HEK293 (cell line): ENCODE data around the gene INTS2.
A peak's percentile ranks its signal among the peaks of the same experiment; 100 is the strongest.
"Not testable (repeated sequence)": the region's sequence is repeated elsewhere in the genome, so short reads cannot be mapped to it uniquely, and the experiment has no call there.

Experiments used
- CTCF ChIA-PET: fragments of 350-600 bp; formaldehyde crosslinking; extraction: SDS; loops from one replicate; lab custom pipeline; 2021; ENCODE audit warnings: antibody characterized with exemption; lab: Yijun Ruan, JAX
- POLR2A ChIA-PET: fragments of 300-600 bp; formaldehyde crosslinking; extraction: SDS; loops from one replicate; lab custom pipeline; 2020; ENCODE audit warnings: antibody characterized with exemption, inconsistent platforms; lab: Yijun Ruan, JAX
- H3K27ac ChIP-seq: fragments of 200-500 bp; sonication (Bioruptor generic); 2 replicates; pipeline ENCODE4 v1.5.1; 2014; ENCODE audit warnings: low read depth, low read length, control low read depth, inconsistent platforms; ENCODE audit errors: extremely low read depth
- H3K36me3 ChIP-seq, 2 experiments: fragments of 200-500 bp in 1 of 2; sonication (Bioruptor generic) in 1 of 2; 1 replicate in 1 of 2; 2 replicates in 1 of 2; pipeline ENCODE4 v1.5.1; 2014 to 2017; ENCODE audit warnings: inconsistent platforms in 2 of 2, low read length in 2 of 2; ENCODE audit not compliant: control insufficient read depth in 2 of 2, insufficient read depth in 1 of 2
- H3K4me1 ChIP-seq: fragments of 200-500 bp; sonication (Bioruptor generic); 2 replicates; pipeline ENCODE4 v1.5.1; 2014; ENCODE audit warnings: mild to moderate bottlenecking, low read length, inconsistent platforms; ENCODE audit not compliant: control insufficient read depth, insufficient read depth
- H3K4me3 ChIP-seq: 2 replicates; pipeline ENCODE4 v1.5.1; 2011; ENCODE audit warnings: low read depth, mild to moderate bottlenecking, control low read depth, low read length, moderate library complexity
- H3K9me3 ChIP-seq: fragments of 200-500 bp; sonication (Bioruptor generic); 2 replicates; pipeline ENCODE4 v1.5.1; 2014; ENCODE audit warnings: low read depth, low read length, inconsistent platforms; ENCODE audit not compliant: control insufficient read depth, insufficient read depth
- BCL11A ChIP-seq: fragments of 450-650 bp; formaldehyde crosslinking; IDR thresholded peaks from 2 replicates; pipeline ENCODE4 v1.5.1; 2016; ENCODE audit warnings: low read depth, missing biosample characterization, missing genetic modification characterization
- EGR2 ChIP-seq: fragments of 450-650 bp; formaldehyde crosslinking; IDR thresholded peaks from 2 replicates; pipeline ENCODE4 v1.5.1; 2016; ENCODE audit warnings: low read depth, missing biosample characterization, missing genetic modification characterization
- KLF16 ChIP-seq: fragments of 450-650 bp; formaldehyde crosslinking; IDR thresholded peaks from 2 replicates; pipeline ENCODE4 v1.5.1; 2017; ENCODE audit warnings: missing biosample characterization, missing genetic modification characterization
- PRDM1 ChIP-seq: fragments of 450-650 bp; formaldehyde crosslinking; IDR thresholded peaks from 2 replicates; pipeline ENCODE4; 2016; ENCODE audit warnings: missing biosample characterization, missing genetic modification characterization
- ZNF274 ChIP-seq, 2 experiments: fragments of 200-500 bp in 1 of 2; fragments of 450-650 bp in 1 of 2; sonication (Bioruptor generic) in 1 of 2; formaldehyde crosslinking in 1 of 2; IDR thresholded peaks; 2 replicates each; pipeline versions ENCODE4 v1.5.1 to v1.6.1; 2014 to 2016; ENCODE audit warnings: borderline replicate concordance in 1 of 2, inconsistent platforms in 1 of 2, low read length in 1 of 2, missing biosample characterization in 1 of 2, missing genetic modification characterization in 1 of 2
- ZNF292 ChIP-seq: fragments of 450-650 bp; formaldehyde crosslinking; IDR thresholded peaks from 2 replicates; pipeline ENCODE4 v1.5.1; 2016; ENCODE audit warnings: low read depth, missing biosample characterization, missing genetic modification characterization, borderline replicate concordance
- ZNF354C ChIP-seq: fragments of 450-650 bp; formaldehyde crosslinking; IDR thresholded peaks from 2 replicates; pipeline ENCODE4 v1.5.1; 2016; ENCODE audit warnings: missing biosample characterization, missing genetic modification characterization, low read depth, borderline replicate concordance
- ZNF433 ChIP-seq: fragments of 450-650 bp; formaldehyde crosslinking; IDR thresholded peaks from 2 replicates; pipeline ENCODE4 v1.5.1; 2016; ENCODE audit warnings: missing biosample characterization, missing genetic modification characterization, low read depth
- ZNF555 ChIP-seq: fragments of 450-650 bp; formaldehyde crosslinking; conservative IDR thresholded peaks from 2 replicates; pipeline ENCODE4 v1.5.1; 2017; ENCODE audit warnings: missing biosample characterization, mild to moderate bottlenecking, missing genetic modification characterization, inconsistent platforms
- ZNF596 ChIP-seq: fragments of 450-650 bp; IDR thresholded peaks from 2 replicates; pipeline ENCODE4 v1.5.0; 2018; ENCODE audit warnings: missing biosample characterization, mild to moderate bottlenecking, missing genetic modification characterization, moderate library complexity
- ZNF623 ChIP-seq: fragments of 450-650 bp; formaldehyde crosslinking; IDR thresholded peaks from 2 replicates; pipeline ENCODE4 v1.5.1; 2016; ENCODE audit warnings: missing biosample characterization, missing genetic modification characterization
- ZNF768 ChIP-seq: fragments of 450-650 bp; formaldehyde crosslinking; IDR thresholded peaks from 2 replicates; pipeline ENCODE4 v1.5.1; 2018; ENCODE audit warnings: missing biosample characterization, mild to moderate bottlenecking, missing genetic modification characterization
- ZNF776 ChIP-seq: fragments of 450-650 bp; formaldehyde crosslinking; IDR thresholded peaks from 2 replicates; pipeline ENCODE4 v1.5.0; 2017; ENCODE audit warnings: missing biosample characterization, missing genetic modification characterization, borderline replicate concordance
- TF ChIP-seq, protein P1 (sequence below): fragments of 450-650 bp; formaldehyde crosslinking; IDR thresholded peaks from 2 replicates; pipeline ENCODE4 v1.5.1; 2016; ENCODE audit warnings: missing biosample characterization, missing genetic modification characterization
- TF ChIP-seq, protein P2 (sequence below): fragments of 450-650 bp; formaldehyde crosslinking; IDR thresholded peaks from 2 replicates; pipeline ENCODE4 v1.5.1; 2016; ENCODE audit warnings: missing biosample characterization, missing genetic modification characterization
- TF ChIP-seq, protein P3 (sequence below): fragments of 450-650 bp; formaldehyde crosslinking; IDR thresholded peaks from 2 replicates; pipeline ENCODE4 v1.5.1; 2017; ENCODE audit warnings: missing biosample characterization, missing genetic modification characterization
- TF ChIP-seq, protein P4 (sequence below): fragments of 450-650 bp; formaldehyde crosslinking; IDR thresholded peaks from 2 replicates; pipeline ENCODE4 v1.5.1; 2016; ENCODE audit warnings: missing biosample characterization, missing genetic modification characterization
- TF ChIP-seq, protein P5 (sequence below): fragments of 450-650 bp; formaldehyde crosslinking; IDR thresholded peaks from 2 replicates; pipeline ENCODE4 v1.5.1; 2016; ENCODE audit warnings: missing biosample characterization, missing genetic modification characterization

Gene INTS2

DNA sequence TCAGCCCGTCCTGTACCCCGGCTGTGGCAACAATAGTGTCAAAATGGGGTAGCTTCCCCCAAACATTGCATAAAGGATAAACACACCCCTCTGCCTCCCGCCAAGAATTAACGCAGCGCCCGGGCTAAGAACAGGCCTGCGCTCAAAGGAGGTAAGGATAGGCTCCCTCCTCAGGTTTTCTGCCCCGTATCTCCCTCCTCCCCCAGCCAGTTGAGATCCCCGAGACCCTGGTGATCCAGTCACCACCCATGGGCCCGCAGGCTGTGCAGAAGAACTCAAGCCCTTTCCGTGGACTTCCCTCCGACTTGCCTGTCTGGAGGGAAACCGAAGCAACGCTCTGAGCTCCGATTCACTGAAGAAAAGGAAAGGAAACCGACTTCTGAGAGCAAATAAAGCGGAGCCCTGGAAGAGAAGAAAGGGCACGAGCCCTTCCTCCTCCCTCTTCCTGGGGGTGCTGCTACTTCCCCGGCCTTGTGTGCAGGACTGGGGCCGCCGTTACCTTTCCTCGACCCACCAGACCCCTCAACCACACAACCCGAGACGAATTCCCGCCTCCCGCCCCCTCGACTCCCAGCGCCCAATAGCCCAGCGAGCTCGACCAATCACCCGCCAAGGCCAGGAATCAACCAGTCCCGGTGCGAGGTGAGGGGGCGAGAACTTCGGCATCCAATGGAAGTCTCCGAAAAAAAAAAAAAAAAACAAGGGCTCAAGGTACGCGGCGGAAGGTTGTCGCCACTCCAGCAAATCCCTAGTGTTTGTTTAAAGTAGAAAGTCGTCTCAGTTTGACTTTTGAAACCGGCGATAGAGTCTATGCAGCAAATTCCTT lies 64.6 kb downstream of the INTS2 start, which contains the start of gene BRIP1 (continued):
- no peak for TF ChIP-seq ZNF776 (tag by site-specific recombination)
- no peak for TF ChIP-seq ZNF596 (tag by site-specific recombination)
- TF ChIP-seq ZNF292 (tag by site-specific recombination) = no peak
- TF ChIP-seq, protein P1, sequence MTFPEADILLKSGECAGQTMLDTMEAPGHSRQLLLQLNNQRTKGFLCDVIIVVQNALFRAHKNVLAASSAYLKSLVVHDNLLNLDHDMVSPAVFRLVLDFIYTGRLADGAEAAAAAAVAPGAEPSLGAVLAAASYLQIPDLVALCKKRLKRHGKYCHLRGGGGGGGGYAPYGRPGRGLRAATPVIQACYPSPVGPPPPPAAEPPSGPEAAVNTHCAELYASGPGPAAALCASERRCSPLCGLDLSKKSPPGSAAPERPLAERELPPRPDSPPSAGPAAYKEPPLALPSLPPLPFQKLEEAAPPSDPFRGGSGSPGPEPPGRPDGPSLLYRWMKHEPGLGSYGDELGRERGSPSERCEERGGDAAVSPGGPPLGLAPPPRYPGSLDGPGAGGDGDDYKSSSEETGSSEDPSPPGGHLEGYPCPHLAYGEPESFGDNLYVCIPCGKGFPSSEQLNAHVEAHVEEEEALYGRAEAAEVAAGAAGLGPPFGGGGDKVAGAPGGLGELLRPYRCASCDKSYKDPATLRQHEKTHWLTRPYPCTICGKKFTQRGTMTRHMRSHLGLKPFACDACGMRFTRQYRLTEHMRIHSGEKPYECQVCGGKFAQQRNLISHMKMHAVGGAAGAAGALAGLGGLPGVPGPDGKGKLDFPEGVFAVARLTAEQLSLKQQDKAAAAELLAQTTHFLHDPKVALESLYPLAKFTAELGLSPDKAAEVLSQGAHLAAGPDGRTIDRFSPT (tag by site-specific recombination) = no peak
- TF ChIP-seq ZNF354C (tag by site-specific recombination) = no peak
- TF ChIP-seq BCL11A = no peak

DNA sequence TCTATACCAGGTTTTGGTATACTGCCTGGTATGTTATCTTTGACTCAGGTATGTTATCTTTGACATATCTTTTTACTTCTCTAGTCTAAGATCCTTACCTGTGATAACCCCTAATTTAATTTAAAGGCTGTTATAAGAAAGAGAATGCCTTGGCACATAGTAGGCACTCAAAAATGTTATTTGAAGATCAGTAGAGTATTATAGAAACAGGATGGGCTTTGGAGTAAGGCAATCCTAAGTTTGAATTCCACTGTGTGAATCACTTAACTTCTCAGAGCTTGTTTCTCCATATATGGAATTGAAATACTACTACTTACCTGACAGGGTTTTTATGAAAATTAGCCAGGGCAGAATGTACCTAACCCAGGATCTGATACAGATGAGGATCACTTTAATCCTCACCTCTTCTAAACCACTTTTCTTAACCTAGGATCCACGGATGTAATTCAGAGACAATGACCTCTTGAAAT lies 65.6 kb downstream of the INTS2 start:
- Histone ChIP-seq H3K4me1 (peaks cover 13% of the 10 kb centered on the region), H3K27ac (peak overlapping the region; percentile 94), H3K4me3 (peak overlapping the region; percentile 72), H3K9me3 (no peaks in the 10 kb centered on the region), H3K36me3 (peaks cover 44 to 47% of the 10 kb centered on the region in 2 experiments)
- no peak for TF ChIP-seq ZNF433 (tag by site-specific recombination)
- ChIA-PET POLR2A (interaction anchor here (1.0 to 2.6 kb wide), 6 partner anchors 11 to 204 kb away, joined by 4 to 17 read pairs (median 12); partner anchors contain the start of gene INTS2), CTCF (interaction anchor here (0.5 to 3.4 kb wide), 8 partner anchors 13 to 247 kb away, joined by 3 to 11 read pairs (median 4); no protein-coding TSS in a partner anchor)

DNA sequence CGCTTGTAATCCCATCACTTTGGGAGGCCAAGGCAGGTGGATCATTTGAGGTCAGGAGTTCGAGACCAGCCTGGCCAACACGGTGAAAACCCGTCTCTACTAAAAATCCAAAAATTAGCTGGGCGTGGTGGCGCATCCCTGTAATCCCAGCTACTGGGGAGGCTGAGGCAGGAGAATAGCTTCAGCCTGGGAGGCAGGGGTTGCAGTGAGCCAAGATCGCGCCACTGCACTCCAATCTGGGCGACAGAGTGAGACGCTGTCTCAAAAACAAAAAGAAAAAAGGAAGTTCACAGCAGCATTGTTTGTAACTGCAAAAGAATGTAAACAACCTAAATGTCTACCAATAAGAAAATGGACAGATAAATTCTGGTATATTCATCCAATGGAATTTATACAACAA lies 67.4 kb downstream of the INTS2 start:
- CTCF ChIA-PET, H3K27ac ChIP-seq, H3K9me3 ChIP-seq, POLR2A ChIA-PET, H3K4me3 ChIP-seq: not testable (repeated sequence)
- peaks cover 13% of the 10 kb centered on the region for H3K4me1 ChIP-seq
- peaks cover 54 to 55% of the 10 kb centered on the region in 2 experiments for H3K36me3 ChIP-seq

DNA sequence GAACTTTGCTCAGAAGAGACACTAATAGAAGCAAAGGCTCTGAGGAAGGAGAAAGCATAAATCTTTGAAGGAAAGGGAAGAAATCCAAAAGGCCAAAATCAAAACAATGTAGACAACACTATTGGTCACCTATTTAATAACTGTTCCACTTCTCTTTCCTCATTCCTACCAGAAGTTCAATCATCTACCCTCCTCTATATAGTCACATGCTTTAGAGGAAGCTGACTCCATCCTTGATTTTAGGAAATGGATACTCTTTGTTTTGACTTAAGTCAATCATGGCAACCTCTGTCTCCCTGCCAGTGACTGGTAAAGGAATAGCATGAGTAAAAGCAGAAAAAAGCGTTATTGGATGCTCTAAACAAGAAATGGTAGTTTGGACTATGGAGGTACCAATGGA lies 71.7 kb downstream of the INTS2 start:
- Histone ChIP-seq H3K27ac (no peak overlapping the region; the same call in 1 of the 2 replicates), H3K9me3 (no peaks in the 10 kb centered on the region), H3K4me3 (no peak overlapping the region), H3K4me1 (peaks cover 2% of the 10 kb centered on the region; the same call in 1 of the 2 replicates), H3K36me3 (peaks cover 84 to 93% of the 10 kb centered on the region in 2 experiments)
- ChIA-PET POLR2A (interaction anchor here (0.5 to 0.7 kb wide), 2 partner anchors 74 to 451 kb away, joined by 3 to 5 read pairs; no protein-coding TSS in a partner anchor), CTCF (no interaction called here)
- TF ChIP-seq, protein P2, sequence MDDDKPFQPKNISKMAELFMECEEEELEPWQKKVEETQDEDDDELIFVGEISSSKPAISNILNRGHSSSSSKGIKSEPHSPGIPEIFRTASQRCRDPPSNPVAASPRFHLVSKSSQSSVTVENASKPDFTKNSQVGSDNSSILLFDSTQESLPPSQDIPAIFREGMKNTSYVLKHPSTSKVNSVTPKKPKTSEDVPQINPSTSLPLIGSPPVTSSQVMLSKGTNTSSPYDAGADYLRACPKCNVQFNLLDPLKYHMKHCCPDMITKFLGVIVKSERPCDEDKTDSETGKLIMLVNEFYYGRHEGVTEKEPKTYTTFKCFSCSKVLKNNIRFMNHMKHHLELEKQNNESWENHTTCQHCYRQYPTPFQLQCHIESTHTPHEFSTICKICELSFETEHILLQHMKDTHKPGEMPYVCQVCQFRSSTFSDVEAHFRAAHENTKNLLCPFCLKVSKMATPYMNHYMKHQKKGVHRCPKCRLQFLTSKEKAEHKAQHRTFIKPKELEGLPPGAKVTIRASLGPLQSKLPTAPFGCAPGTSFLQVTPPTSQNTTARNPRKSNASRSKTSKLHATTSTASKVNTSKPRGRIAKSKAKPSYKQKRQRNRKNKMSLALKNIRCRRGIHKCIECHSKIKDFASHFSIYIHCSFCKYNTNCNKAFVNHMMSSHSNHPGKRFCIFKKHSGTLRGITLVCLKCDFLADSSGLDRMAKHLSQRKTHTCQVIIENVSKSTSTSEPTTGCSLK (tag by site-specific recombination) = no peak
- TF ChIP-seq, protein P3, sequence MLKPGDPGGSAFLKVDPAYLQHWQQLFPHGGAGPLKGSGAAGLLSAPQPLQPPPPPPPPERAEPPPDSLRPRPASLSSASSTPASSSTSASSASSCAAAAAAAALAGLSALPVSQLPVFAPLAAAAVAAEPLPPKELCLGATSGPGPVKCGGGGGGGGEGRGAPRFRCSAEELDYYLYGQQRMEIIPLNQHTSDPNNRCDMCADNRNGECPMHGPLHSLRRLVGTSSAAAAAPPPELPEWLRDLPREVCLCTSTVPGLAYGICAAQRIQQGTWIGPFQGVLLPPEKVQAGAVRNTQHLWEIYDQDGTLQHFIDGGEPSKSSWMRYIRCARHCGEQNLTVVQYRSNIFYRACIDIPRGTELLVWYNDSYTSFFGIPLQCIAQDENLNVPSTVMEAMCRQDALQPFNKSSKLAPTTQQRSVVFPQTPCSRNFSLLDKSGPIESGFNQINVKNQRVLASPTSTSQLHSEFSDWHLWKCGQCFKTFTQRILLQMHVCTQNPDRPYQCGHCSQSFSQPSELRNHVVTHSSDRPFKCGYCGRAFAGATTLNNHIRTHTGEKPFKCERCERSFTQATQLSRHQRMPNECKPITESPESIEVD (tag by site-specific recombination) = no peak
- TF ChIP-seq ZNF623 (tag by site-specific recombination) (no peak), KLF16 (tag by site-specific recombination) (no peak), BCL11A (no peak), ZNF555 (tag by site-specific recombination) (no peak), ZNF596 (tag by site-specific recombination) (no peak), ZNF768 (no peak), EGR2 (tag by site-specific recombination) (no peak), ZNF274 (IDR thresholded peaks at IDR 0.05; ENCODE audit: low read length) (no peak), ZNF274 (tag by site-specific recombination; IDR thresholded peaks at IDR 0.05; ENCODE audit: borderline replicate concordance) (no peak), PRDM1 (no peak)
- TF ChIP-seq, protein P4, sequence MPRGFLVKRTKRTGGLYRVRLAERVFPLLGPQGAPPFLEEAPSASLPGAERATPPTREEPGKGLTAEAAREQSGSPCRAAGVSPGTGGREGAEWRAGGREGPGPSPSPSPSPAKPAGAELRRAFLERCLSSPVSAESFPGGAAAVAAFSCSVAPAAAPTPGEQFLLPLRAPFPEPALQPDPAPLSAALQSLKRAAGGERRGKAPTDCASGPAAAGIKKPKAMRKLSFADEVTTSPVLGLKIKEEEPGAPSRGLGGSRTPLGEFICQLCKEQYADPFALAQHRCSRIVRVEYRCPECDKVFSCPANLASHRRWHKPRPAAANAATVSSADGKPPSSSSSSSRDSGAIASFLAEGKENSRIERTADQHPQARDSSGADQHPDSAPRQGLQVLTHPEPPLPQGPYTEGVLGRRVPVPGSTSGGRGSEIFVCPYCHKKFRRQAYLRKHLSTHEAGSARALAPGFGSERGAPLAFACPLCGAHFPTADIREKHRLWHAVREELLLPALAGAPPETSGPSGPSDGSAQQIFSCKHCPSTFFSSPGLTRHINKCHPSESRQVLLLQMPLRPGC = no peak
- TF ChIP-seq, protein P5, sequence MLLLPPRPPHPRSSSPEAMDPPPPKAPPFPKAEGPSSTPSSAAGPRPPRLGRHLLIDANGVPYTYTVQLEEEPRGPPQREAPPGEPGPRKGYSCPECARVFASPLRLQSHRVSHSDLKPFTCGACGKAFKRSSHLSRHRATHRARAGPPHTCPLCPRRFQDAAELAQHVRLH (tag by site-specific recombination) = no peak
